ENCODE results near the gene MISP. TPM values are rescaled to one million over a fixed set of nuclear protein-coding genes. Genes with fewer than 3 reads are reported as not detected.

MISP gene
- total and polyA plus RNA-seq, 2 of the 8 experiments (the other 6 are each of a cell fraction or from before 2014, with no cell fraction given): 0.43 to 0.45 TPM

DNA sequence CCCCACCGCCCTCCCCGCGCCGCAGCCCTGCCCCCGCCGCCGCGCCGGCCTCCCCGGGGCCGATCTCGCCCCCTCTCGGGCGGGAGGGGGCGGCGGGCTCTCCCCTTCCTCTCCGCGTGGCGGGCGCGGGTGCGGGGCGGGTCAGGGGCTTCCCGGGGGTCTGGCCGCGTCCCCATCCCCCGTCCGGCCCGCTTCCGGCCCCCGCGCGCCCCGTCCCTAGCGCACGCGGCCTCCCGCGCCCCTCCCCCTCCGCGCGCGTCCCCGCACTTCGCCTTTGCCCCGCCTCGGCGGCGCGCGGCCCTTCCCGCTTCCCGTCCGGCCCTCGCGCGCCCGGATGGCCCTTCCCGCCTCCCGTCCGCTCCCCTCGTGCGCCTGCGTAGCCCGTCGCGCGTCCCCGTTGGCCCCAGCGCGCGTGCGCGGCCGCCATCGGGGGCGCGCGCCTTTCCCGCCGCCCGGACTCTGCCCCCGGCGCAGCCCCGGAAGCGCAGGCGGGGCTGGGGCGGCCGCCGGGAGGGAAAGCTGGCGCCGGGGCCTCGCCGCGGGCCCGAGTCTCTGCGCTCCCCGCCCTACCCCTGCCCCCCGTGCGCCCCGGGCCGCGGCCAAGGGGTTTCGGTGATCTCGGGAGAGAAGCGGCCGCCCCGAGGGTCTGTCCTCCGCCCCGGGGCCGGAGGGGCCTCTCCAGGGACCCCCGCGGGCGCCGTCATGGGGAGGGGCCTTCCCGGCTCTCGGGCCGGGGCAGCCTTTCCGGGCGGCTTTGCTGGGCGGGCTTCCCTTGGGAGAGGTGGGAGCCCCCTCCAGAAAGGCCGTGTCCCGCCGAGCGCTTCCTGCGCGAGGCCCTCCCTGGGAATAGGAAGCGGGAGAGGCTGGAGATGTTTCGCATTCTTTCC, 46.9 kb downstream of the MISP start:
- H2AK5ac ChIP-seq (ENCODE audit: low read depth, low read length): no peak overlapping the region
- H4K20me1 ChIP-seq (replicated peaks in 1 of 2; ENCODE audit: control insufficient read depth in 1 of 2, insufficient read depth in 2 of 2, low read length in 2 of 2): peaks cover 39 to 40% of the 10 kb centered on the region in 2 experiments
- no peaks in the 10 kb centered on the region for H3K27me3 ChIP-seq (replicated peaks in 1 of 4; ENCODE audit: control insufficient read depth in 3 of 4, extremely low read depth in 1 of 4, insufficient read depth in 3 of 4, low read length in 3 of 4)
- no peak overlapping the region for H2BK120ac ChIP-seq (replicated peaks; ENCODE audit: low read depth, low read length)
- H3K79me1 ChIP-seq (ENCODE audit: low read depth, low read length): no peaks in the 10 kb centered on the region
- peaks cover 0 to 29% (median 18%) of the 10 kb centered on the region in 4 experiments; a peak in 6 of 7 replicates for H3K4me1 ChIP-seq (replicated peaks in 1 of 4; ENCODE audit: control insufficient read depth in 3 of 4, insufficient read depth in 4 of 4, low read length in 3 of 4)
- H3K56ac ChIP-seq (replicated peaks; ENCODE audit: insufficient read length, low read depth, low read length): no peak overlapping the region
- H3K9ac ChIP-seq (replicated peaks in 1 of 4; ENCODE audit: extremely low read depth in 1 of 4, low read depth in 3 of 4, low read length in 3 of 4): peak overlapping the region; percentile 86 to 98 (median 93)
- H2BK5ac ChIP-seq (ENCODE audit: low read depth, low read length): peak overlapping the region; percentile 71
- H4K91ac ChIP-seq (replicated peaks; ENCODE audit: insufficient read length, low read length): peak overlapping the region; percentile 34
- H3K14ac ChIP-seq (ENCODE audit: insufficient read length): no peak overlapping the region
- peak overlapping the region; percentile 30 for H4K5ac ChIP-seq (ENCODE audit: insufficient read length, low read depth, low read length)
- H3K79me2 ChIP-seq (ENCODE audit: control insufficient read depth in 1 of 2, insufficient read depth in 2 of 2, low read length in 2 of 2): peaks cover 49 to 50% of the 10 kb centered on the region in 2 experiments
- peak overlapping the region; percentile 96 for H4K8ac ChIP-seq (ENCODE audit: extremely low read depth, insufficient read depth, low read length)
- H3K36me3 ChIP-seq (ENCODE audit: control insufficient read depth in 2 of 4, insufficient read depth in 4 of 4, low read length in 3 of 4): peaks cover 0 to 24% (median 18%) of the 10 kb centered on the region in 4 experiments; a peak in 7 of 8 replicates
- peak overlapping the region; percentile 75 for H3K27ac ChIP-seq (ENCODE audit: low read depth, low read length)
- peak overlapping the region; percentile 62 to 93 for H3K4me2 ChIP-seq (ENCODE audit: insufficient read depth in 1 of 2, low read depth in 2 of 2, low read length in 2 of 2)
- no peak overlapping the region for H2BK15ac ChIP-seq (ENCODE audit: low read length)
- H3K9me3 ChIP-seq (ENCODE audit: insufficient read depth in 2 of 2, low read depth in 1 of 2, low read length in 1 of 2): no peaks in the 10 kb centered on the region
- H2BK20ac ChIP-seq (ENCODE audit: low read length): no peak overlapping the region
- DNase-seq (ENCODE audit: low read depth in 1 of 2, low spot score in 2 of 2) (peak in 1 of 2 experiments; percentile 84), FAIRE-seq (no peak)
- POLR2A ChIA-PET (ENCODE audit: partially characterized antibody): interaction anchor here (0.8 to 16.9 kb wide), 25 partner anchors 8 to 267 kb away, joined by 3 to 277 read pairs (median 6); partner anchors contain the start of genes AZU1, BSG, CDC34 and CNN2
- peak overlapping the region; percentile 88 to 100 (median 96) for H3K4me3 ChIP-seq (ENCODE audit: extremely low read depth in 1 of 4, insufficient read depth in 2 of 4, low read depth in 3 of 4, low read length in 4 of 4)
- CTCF ChIA-PET (ENCODE audit: partially characterized antibody): interaction anchor here (2.3 kb wide), 1 partner anchor 9 kb away, joined by 10 read pairs; no protein-coding TSS in a partner anchor
- H3K23me2 ChIP-seq (ENCODE audit: low read depth, low read length): peaks cover 10% of the 10 kb centered on the region; the same call in 1 of the 2 replicates
- no peak overlapping the region for H2BK12ac ChIP-seq (ENCODE audit: low read depth, low read length)
- H2AFZ ChIP-seq (ENCODE audit: low read length): no peak overlapping the region
- WGBS, 2 experiments (ENCODE audit: extremely low coverage in 1 of 2, insufficient coverage in 1 of 2, insufficient read length in 1 of 2, insufficient replicate concordance in 2 of 2, low coverage in 1 of 2, low lambda C conversion rate in 2 of 2, missing lambda C conversion rate in 1 of 2): 2% methylated on average over 26 of the region's 129 CpGs; no CpG with 5 or more reads in 1 of the 2 experiments
- H3K18ac ChIP-seq (ENCODE audit: extremely low read depth, low read length): peak overlapping the region; percentile 32
- H3K23ac ChIP-seq (ENCODE audit: insufficient read length): no peak overlapping the region
- peak overlapping the region; percentile 8 for H3K4ac ChIP-seq (replicated peaks; ENCODE audit: insufficient read length, low read depth, low read length)
- TF ChIP-seq, protein P1, sequence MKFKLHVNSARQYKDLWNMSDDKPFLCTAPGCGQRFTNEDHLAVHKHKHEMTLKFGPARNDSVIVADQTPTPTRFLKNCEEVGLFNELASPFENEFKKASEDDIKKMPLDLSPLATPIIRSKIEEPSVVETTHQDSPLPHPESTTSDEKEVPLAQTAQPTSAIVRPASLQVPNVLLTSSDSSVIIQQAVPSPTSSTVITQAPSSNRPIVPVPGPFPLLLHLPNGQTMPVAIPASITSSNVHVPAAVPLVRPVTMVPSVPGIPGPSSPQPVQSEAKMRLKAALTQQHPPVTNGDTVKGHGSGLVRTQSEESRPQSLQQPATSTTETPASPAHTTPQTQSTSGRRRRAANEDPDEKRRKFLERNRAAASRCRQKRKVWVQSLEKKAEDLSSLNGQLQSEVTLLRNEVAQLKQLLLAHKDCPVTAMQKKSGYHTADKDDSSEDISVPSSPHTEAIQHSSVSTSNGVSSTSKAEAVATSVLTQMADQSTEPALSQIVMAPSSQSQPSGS (IDR thresholded peaks at IDR 0.05; ENCODE audit: low read length): no peak
- TF ChIP-seq POLR2A (IDR thresholded peaks at IDR 0.05; ENCODE audit: control extremely low read depth in 1 of 2, low read depth in 2 of 2, low read length in 2 of 2) (peak; percentile 23 to 44; a peak in 2 of 3 replicates), EP300 (IDR thresholded peaks at IDR 0.05; ENCODE audit: borderline replicate concordance in 1 of 2, low read depth in 2 of 2, low read length in 2 of 2) (peak in 1 of 2 experiments; percentile 59; a peak in 1 of 3 replicates), CREB1 (IDR thresholded peaks at IDR 0.05) (peak; percentile 27; the same call in 1 of the 2 replicates), PHF8 (conservative IDR thresholded peaks at IDR 0.05; ENCODE audit: low read depth, low read length) (peak; percentile 78; the same call in 1 of the 2 replicates), JUND (IDR thresholded peaks at IDR 0.05; ENCODE audit: low read length) (no peak), E2F6 (IDR thresholded peaks at IDR 0.05) (peak; percentile 58)
- TF ChIP-seq, protein P2, sequence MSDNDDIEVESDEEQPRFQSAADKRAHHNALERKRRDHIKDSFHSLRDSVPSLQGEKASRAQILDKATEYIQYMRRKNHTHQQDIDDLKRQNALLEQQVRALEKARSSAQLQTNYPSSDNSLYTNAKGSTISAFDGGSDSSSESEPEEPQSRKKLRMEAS (IDR thresholded peaks at IDR 0.05): peak; percentile 81
